Endodermal cell (in vitro differentiated cells): Measurements from ENCODE around the gene ARHGEF11. TPM values are rescaled to one million over a fixed set of nuclear protein-coding genes. Genes with fewer than 3 reads are reported as not detected.

Source experiments
- DNase-seq: peaks from one replicate; pipeline ENCODE4 v3.0.0-alpha.2; 2017
- H3K27ac ChIP-seq: 2 replicates; pipeline ENCODE4 v1.5.1; 2013; ENCODE audit warnings: mild to moderate bottlenecking, low read depth, low read length, moderate library complexity
- H3K27me3 ChIP-seq: 2 replicates; pipeline ENCODE4 v1.6.1; 2013; ENCODE audit warnings: mild to moderate bottlenecking, low read length, moderate library complexity; ENCODE audit not compliant: insufficient read depth, control insufficient read depth, poor library complexity, severe bottlenecking
- H3K36me3 ChIP-seq: 2 replicates; pipeline ENCODE4 v1.7.0; 2013; ENCODE audit warnings: mild to moderate bottlenecking, low read length, moderate library complexity; ENCODE audit not compliant: control insufficient read depth, insufficient read depth
- H3K4me1 ChIP-seq: one replicate; pipeline ENCODE4 v1.7.0; 2013; ENCODE audit warnings: low read length; ENCODE audit not compliant: control insufficient read depth, insufficient read depth
- H3K4me3 ChIP-seq: 2 replicates; pipeline ENCODE4 v1.5.1; 2013; ENCODE audit warnings: mild to moderate bottlenecking, low read length, moderate library complexity
- H3K9ac ChIP-seq: 2 replicates; pipeline ENCODE4 v1.6.1; 2013; ENCODE audit warnings: mild to moderate bottlenecking, low read length, moderate library complexity; ENCODE audit not compliant: poor library complexity, severe bottlenecking; ENCODE audit errors: extremely low read depth
- H3K9me3 ChIP-seq: 2 replicates; pipeline ENCODE4 v1.6.1; 2013; ENCODE audit warnings: mild to moderate bottlenecking, low read length, moderate library complexity; ENCODE audit not compliant: control insufficient read depth
- H3K27ac Mint-ChIP-seq: 2 replicates; pipeline ENCODE4 v1.8.0; 2020; ENCODE audit warnings: mixed read lengths
- H3K27me3 Mint-ChIP-seq: 2 replicates; pipeline ENCODE4 v1.8.0; 2021; ENCODE audit warnings: mild to moderate bottlenecking, mixed read lengths; ENCODE audit not compliant: insufficient read depth
- H3K36me3 Mint-ChIP-seq: 2 replicates; pipeline ENCODE4 v1.8.0; 2020; ENCODE audit warnings: low read depth, mixed read lengths
- H3K4me1 Mint-ChIP-seq: 2 replicates; pipeline ENCODE4 v1.8.0; 2020; ENCODE audit warnings: mixed read lengths
- H3K4me3 Mint-ChIP-seq: 2 replicates; pipeline ENCODE4 v1.8.0; 2020; ENCODE audit warnings: mild to moderate bottlenecking, moderate library complexity, mixed read lengths
- H3K9me3 Mint-ChIP-seq: 2 replicates; pipeline ENCODE4 v1.8.0; 2020; ENCODE audit warnings: mild to moderate bottlenecking, mixed read lengths
- CTCF ChIP-seq: fragments of 200-600 bp; sonication (generic); conservative IDR thresholded peaks from 2 replicates; pipeline ENCODE4 v1.5.0; 2021; ENCODE audit warnings: antibody characterized with exemption, mild to moderate bottlenecking
- WGBS, 2 experiments: methylation state at CpG; one replicate each; pipeline versions ENCODE4 v1.1.5 to v1.1.7; 2013; ENCODE audit warnings: missing lambda C conversion rate in 2 of 2, mixed read lengths in 1 of 2; ENCODE audit not compliant: insufficient coverage in 1 of 2, insufficient read length in 1 of 2; 5-methylcytosine and 5-hydroxymethylcytosine counted together
- total RNA-seq, 2 donors: library from RNA; stranded (reverse); fragmentation: NEBNext Ultra II Directional in 1 of 2; extraction: Animal tissue kit (Norgen Biotek cat#: 25700) in 1 of 2; gene quantifications; 2 replicates in 1 of 2; 3 replicates in 1 of 2; pipeline ENCODE4 v1.2.1, GENCODE V29; 2021

The ARHGEF11 gene
- total RNA-seq, 2 donors from 2014 or later, result 54.2 to 56.5 TPM

GRCh38 chr1:156993426-156994147 lies 52.0 kb downstream of the ARHGEF11 start:
- Histone ChIP-seq H3K9me3 (no peaks in the 10 kb centered on the region), H3K9ac (no peak overlapping the region), H3K27me3 (no peaks in the 10 kb centered on the region), H3K4me1 (peaks cover 9% of the 10 kb centered on the region), H3K36me3 (peaks cover 13% of the 10 kb centered on the region), H3K27ac (no peak overlapping the region), H3K4me3 (no peak overlapping the region)
- H3K36me3 Mint-ChIP-seq, result peaks cover 12% of the 10 kb centered on the region
- no peak for TF ChIP-seq CTCF
- no peak for DNase-seq
- no peaks in the 10 kb centered on the region for H3K27me3 Mint-ChIP-seq
- no peak overlapping the region for H3K27ac Mint-ChIP-seq
- 94 to 95% methylated on average over 6 of the region's 6 CpGs for WGBS, 2 experiments
- no peak overlapping the region for H3K4me3 Mint-ChIP-seq
- H3K4me1 Mint-ChIP-seq, result peaks cover 36% of the 10 kb centered on the region
- H3K9me3 Mint-ChIP-seq, result no peaks in the 10 kb centered on the region

- Mint-ChIP-seq H3K9me3 (no peaks in the 10 kb centered on the region), H3K27me3 (no peaks in the 10 kb centered on the region), H3K4me1 (peaks cover 27% of the 10 kb centered on the region), H3K27ac (no peak overlapping the region), H3K36me3 (peaks cover 12% of the 10 kb centered on the region), H3K4me3 (no peak overlapping the region)
- WGBS, 2 experiments, result 88 to 92% methylated on average over 5 to 7 of the region's 7 CpGs
- H3K4me3 ChIP-seq, result no peak overlapping the region
- no peak for DNase-seq
- no peak for TF ChIP-seq CTCF
- H3K4me1 ChIP-seq, result no peaks in the 10 kb centered on the region
- H3K9me3 ChIP-seq, result no peaks in the 10 kb centered on the region
- no peak overlapping the region for H3K9ac ChIP-seq
- H3K27ac ChIP-seq, result no peak overlapping the region
- H3K27me3 ChIP-seq, result no peaks in the 10 kb centered on the region
- H3K36me3 ChIP-seq, result peaks cover 13% of the 10 kb centered on the region
Observed at GRCh38 chr1:156992215-156992614, 53.3 kb downstream of the ARHGEF11 start.

- H3K9me3 Mint-ChIP-seq, result no peaks in the 10 kb centered on the region
- H3K27me3 ChIP-seq, result no peaks in the 10 kb centered on the region
Observed at GRCh38 chr1:156987715-156988114, 57.8 kb downstream of the ARHGEF11 start.

More at GRCh38 chr1:156987715-156988114, 57.8 kb downstream of the ARHGEF11 start:
- H3K27ac ChIP-seq, result no peak overlapping the region
- no peaks in the 10 kb centered on the region for H3K4me1 ChIP-seq
- H3K27me3 Mint-ChIP-seq, result no peaks in the 10 kb centered on the region
- no peak overlapping the region for H3K27ac Mint-ChIP-seq
- H3K36me3 ChIP-seq, result peaks cover 45% of the 10 kb centered on the region
- no peak overlapping the region for H3K9ac ChIP-seq
- 96 to 97% methylated on average over 6 of the region's 6 CpGs for WGBS, 2 experiments
- H3K36me3 Mint-ChIP-seq, result peaks cover 30% of the 10 kb centered on the region
- no peak overlapping the region for H3K4me3 Mint-ChIP-seq
- H3K4me1 Mint-ChIP-seq, result peaks cover 6% of the 10 kb centered on the region
- no peak for TF ChIP-seq CTCF
- no peaks in the 10 kb centered on the region for H3K9me3 ChIP-seq
- no peak overlapping the region for H3K4me3 ChIP-seq
- DNase-seq, result no peak
